Measurements from ENCODE around the gene ADK. TPM values are rescaled to one million over a fixed set of nuclear protein-coding genes. Genes with fewer than 3 reads are reported as not detected.

Gene ADK
- total and polyA plus RNA-seq, 2 of the 4 experiments (the other 2 are of a cell fraction): 30.6 to 40.9 TPM

GRCh38 chr10:74300666-74301065 lies 149.6 kb downstream of the ADK start:
- Histone ChIP-seq H2BK120ac (ENCODE audit: low read depth, low read length) (no peak overlapping the region), H4K5ac (ENCODE audit: low read depth, low read length) (no peak overlapping the region), H3K9me1 (ENCODE audit: insufficient read depth, low read length) (peaks cover 3% of the 10 kb centered on the region; the same call in 1 of the 2 replicates), H3K9me3 (ENCODE audit: control insufficient read depth, insufficient read depth, low read length) (no peaks in the 10 kb centered on the region), H4K20me1 (ENCODE audit: insufficient read depth, low read length) (no peaks in the 10 kb centered on the region), H2BK15ac (ENCODE audit: low read depth, low read length) (no peak overlapping the region), H2BK5ac (ENCODE audit: low read depth, low read length, poor library complexity, severe bottlenecking) (no peak overlapping the region), H4K91ac (ENCODE audit: insufficient read depth, low read depth, low read length) (no peak overlapping the region), H2AFZ (replicated peaks; ENCODE audit: low read length, poor library complexity) (no peak overlapping the region), H2AK9ac (replicated peaks; ENCODE audit: low read depth, low read length, poor library complexity) (no peak overlapping the region), H2BK20ac (ENCODE audit: low read depth, low read length) (no peak overlapping the region), H4K8ac (ENCODE audit: low read depth in 2 of 2, low read length in 2 of 2) (no peak overlapping the region), H3K79me1 (ENCODE audit: low read depth in 1 of 2, low read length in 2 of 2) (peaks cover 11 to 22% of the 10 kb centered on the region in 2 experiments; a peak in 3 of 4 replicates), H3K36me3 (ENCODE audit: control insufficient read depth, insufficient read depth, low read length) (no peaks in the 10 kb centered on the region), H3K4me3 (ENCODE audit: insufficient read depth, low read depth, low read length) (no peak overlapping the region), H2AK5ac (ENCODE audit: low read depth, low read length) (no peak overlapping the region), H3K14ac (replicated peaks; ENCODE audit: low read depth, low read length) (no peak overlapping the region), H3K23ac (ENCODE audit: low read depth, low read length) (no peak overlapping the region), H3K4ac (ENCODE audit: low read depth, low read length) (no peak overlapping the region), H3K56ac (ENCODE audit: extremely low read depth, insufficient read depth, low read length) (no peak overlapping the region), H3K27me3 (ENCODE audit: control insufficient read depth, insufficient read depth, low read length) (no peaks in the 10 kb centered on the region), H3K4me1 (ENCODE audit: control insufficient read depth, insufficient read depth, low read length) (no peaks in the 10 kb centered on the region), H3K4me2 (ENCODE audit: low read depth, low read length) (no peak overlapping the region), H3K18ac (ENCODE audit: low read depth, low read length) (no peak overlapping the region), H3K27ac (ENCODE audit: insufficient read depth, low read length) (no peak overlapping the region), H3K9ac (ENCODE audit: low read depth, low read length) (no peak overlapping the region)
- TF ChIP-seq ELK1 (IDR thresholded peaks at IDR 0.05; ENCODE audit: borderline replicate concordance, low read depth, low read length) (no peak), RAD21 (IDR thresholded peaks at IDR 0.05; ENCODE audit: low read length) (no peak)
- no TSS peak for BruUV-seq (replicated peaks)
- dilution Hi-C loops (cut with HindIII; ENCODE audit: low sequenced_read_pairs, unreplicated experiment): no loop called here
- ATAC-seq (ENCODE audit: low read depth): no peak
- ChIA-PET CTCF (no interaction called here), POLR2A (ENCODE audit: unreplicated experiment) (no interaction called here)
- intact Hi-C loops (cut with micrococcal nuclease): no loop called here
- DNase-seq: no peak
- no CpG with 5 or more reads among the region's 1 CpG for WGBS, 2 experiments (ENCODE audit: extremely low coverage in 2 of 2, insufficient read length in 1 of 2)
- in situ Hi-C loops (cut with MboI; ENCODE audit: low sequenced_read_pairs): no loop called here

Data from IMR-90 (cell line).